Jurkat, Clone E6-1 (cell line): ENCODE results near the gene AGAP1.
A peak's percentile ranks its signal among the peaks of the same experiment; 100 is the strongest.

Experiments used
- DNase-seq: peaks from one replicate; pipeline ENCODE4 v3.0.0-alpha.2; 2011; ENCODE audit warnings: low read depth, low spot score
- H3K4me3 ChIP-seq: 2 replicates; pipeline ENCODE4 v1.5.1; 2011; ENCODE audit warnings: mild to moderate bottlenecking, low read length, control low read depth, moderate library complexity

The AGAP1 gene

DNA sequence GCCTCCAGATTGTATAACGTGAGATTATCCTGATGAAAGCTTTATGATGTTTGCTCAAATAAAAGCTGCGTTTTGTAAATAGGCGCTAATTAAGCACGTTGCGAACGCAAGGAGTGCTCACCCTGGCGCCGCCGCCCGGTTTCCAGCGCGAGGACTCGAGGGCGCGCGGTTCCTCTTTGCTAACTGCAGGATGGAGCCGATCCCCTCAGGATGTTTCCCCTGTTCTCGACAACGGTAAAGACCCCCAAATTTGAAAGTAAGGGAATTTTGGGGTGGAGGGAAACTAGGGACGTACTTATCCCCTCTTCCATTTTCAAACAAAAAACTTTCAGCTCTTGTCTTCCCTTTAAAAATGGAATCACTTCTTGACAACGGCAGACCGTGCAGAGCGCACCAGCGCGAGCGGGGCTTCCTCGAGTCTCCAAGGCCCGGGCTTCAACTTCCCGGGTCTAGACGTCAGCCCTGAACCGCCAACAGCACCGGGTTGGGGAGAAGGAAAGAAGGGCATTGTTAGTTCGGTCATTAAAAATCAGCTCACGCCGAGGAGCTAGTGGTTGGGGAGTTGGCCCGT is 675.4 kb downstream of the AGAP1 start:
- no peak overlapping the region for H3K4me3 ChIP-seq
- no peak for DNase-seq

DNA sequence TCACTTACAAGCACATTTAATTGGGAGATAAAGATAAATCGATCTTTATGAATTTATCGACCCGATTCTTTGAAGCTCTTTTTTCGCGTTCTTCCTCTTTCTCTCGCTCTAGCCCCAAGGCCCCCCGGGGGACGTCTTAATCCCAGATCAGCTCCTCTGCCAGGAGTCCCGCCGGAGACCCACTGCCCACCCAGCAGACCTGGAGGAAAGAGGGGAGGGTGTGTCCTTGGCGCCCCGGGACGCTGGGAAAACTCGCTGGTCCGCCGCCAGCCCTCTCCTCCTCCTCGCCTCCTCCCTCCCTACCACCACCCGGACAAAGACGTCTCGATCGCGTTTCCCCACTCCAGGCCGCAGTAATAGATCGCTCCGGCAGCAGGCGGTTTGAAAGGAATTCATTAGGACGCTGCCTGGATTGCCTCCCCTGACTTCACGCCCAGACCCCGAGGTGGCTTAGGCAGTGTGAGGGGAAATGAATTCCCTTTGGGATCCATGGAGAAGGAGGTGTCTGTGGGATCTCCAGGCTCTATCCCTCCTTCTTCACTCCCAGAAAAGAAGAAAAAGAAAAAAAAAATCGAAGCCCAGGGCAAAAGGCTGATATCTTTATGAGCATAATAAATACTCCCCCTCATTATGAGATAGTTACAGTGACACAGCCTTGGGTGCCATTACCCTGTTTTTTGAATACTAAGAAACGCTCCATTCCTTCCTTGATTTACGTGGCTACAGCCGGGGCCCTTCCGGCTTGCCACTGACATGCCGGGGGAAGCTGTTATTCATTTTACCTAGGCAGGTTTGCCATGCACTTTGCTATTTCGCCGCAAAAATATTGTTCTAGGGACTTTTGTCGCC is 676.1 kb downstream of the AGAP1 start:
- no peak overlapping the region for H3K4me3 ChIP-seq
- DNase-seq, result no peak

DNA sequence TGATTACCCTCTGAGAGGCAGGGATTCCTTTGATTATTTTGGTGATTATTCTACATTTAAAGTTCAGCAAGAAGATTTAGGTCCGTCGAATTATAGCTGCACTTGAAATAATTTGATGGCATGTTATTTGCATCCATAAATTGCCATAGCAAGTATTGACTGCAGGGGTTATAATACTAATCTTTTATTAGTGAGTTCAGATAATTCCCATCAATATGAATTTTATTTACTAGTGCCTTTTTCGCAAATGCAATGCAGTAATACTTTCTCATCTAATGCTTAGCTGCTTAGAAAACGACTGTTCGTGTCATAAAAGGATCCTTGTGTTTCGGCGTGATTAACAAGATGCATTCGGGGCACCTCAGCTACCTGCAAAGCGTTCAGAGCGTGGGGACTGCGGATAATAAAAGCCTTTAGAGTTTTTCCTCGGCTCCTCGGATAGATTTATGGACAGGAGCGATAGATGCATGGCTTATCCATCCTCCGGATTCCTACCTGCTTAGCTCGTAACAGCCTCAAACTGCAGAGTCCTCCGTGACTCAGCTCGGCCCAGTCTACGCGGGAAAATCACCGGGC is 676.8 kb downstream of the AGAP1 start:
- H3K4me3 ChIP-seq, result no peak overlapping the region
- DNase-seq, result no peak

DNA sequence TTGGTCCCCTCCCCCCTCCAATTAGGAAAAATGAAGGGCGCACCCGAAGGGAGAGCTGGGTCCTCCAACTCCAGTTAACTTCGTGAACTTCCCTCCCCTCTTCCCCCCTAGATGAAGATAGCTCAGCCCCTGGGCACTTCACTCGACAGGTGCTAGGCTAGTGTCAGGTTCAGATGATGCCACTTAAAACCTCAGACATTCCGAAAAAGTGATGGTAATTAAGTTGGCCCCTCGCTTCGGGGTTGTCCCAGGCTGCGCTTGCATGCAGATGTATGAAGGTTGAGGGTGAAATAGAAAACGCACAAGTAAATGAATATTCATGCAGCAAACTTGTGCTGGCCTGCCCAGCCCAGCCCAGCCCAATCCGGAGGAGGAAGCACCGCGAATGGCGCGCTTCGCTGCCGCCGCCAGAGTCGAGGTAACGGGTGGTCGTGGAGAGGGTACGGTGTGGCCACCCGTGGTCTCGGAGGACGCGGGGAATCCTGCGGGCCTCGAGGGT is 677.4 kb downstream of the AGAP1 start:
- DNase-seq, result no peak
- no peak overlapping the region for H3K4me3 ChIP-seq

DNA sequence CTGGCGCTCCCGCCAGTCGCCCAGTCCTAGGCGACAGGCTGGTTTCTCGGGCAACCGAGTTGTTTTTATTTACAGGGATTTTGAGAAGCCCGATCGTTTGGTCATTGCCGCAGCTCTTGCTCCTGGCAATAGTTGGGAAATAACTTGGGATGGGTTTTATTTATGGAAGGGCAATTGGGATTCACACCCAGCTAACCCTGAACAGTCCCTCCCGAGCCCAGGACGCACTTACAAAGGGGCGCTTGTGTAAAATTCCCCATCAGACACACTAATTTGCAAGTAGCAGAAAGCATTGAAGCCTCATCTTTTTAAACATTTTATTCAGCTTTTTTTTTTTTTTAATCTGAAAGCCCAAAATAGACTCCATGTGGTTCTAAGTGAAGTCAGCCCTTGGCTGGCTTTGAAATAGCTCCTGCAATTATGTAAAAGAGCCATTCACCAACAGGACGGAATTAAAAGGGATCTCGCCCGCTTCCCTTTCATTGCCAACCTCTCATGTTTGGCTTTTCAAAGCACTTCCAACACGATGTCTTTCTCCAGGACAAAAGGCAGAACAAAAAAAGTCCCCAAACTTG is 677.9 kb downstream of the AGAP1 start:
- DNase-seq, result no peak
- H3K4me3 ChIP-seq, result no peak overlapping the region

DNA sequence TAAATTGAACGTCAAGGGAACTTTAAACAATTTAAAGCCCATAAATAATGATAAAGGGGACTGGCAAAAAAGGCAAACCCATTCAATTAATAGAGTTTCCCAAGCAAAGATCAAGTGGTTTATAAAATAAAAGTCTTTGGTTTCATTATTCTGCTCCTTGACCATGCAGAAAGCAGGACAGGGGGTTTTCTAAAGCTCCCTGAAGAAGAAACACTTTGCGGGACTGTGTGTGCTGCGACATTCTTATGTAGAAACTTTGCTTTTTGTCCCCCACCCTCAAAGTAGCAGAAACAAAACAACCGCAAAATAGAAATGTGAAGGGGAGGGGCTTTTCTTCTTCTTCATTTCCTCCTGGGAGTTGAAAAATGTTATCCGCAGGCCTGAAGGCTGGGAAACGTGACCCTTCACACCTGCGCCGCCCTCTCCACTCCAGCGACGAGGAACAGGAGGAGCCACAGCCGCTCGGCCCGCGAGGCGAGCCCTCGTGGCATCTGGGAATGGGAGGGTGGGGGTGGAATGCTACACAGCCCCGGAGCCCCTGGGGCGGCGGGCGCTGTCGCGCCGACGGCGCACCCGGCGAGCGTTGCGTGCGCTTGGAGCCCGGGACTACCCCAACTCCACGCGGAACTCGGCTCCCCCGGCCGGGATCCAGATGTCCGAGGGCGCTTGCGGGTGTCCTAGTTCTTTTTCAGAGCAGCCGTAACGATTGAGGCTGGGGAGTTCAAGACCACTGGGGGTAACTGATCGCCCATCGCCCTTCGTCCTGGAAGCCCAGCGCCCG is 678.6 kb downstream of the AGAP1 start:
- no peak overlapping the region for H3K4me3 ChIP-seq
- DNase-seq, result no peak

DNA sequence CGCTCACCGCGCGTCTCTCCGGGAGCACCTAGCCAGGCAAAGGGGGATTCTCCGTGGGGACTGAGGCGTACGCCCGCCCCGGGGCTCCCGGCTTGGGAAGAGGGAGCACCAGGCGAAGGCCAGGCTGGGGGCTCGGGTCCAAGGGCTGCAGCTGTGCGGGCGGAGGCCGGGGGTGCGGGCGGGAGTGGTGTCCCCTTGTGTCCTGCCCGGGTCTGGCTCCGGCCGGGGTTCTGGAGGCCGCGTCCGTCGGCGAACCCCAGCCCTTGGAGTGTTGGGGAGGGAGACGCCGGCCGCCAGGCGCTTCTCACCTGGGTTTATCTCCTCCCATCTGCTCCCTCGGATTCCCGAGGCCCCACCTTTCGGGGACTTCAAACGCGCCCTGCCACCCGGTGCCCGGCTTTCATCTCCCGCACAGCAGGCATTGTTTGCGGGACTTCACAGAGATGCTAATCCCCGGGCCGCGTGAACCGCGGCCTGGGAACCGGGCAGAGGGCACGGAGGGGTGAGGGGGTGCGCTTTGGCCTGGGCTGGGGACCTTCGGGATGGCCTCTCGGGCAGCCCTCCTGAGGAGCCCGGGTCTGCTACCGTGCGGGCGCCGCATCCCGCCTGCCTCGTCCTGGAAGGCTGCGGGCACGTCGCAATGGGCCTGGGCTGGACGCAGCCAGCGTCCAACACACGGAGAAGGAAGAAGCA is 679.3 kb downstream of the AGAP1 start:
- DNase-seq, result no peak
- H3K4me3 ChIP-seq, result no peak overlapping the region

DNA sequence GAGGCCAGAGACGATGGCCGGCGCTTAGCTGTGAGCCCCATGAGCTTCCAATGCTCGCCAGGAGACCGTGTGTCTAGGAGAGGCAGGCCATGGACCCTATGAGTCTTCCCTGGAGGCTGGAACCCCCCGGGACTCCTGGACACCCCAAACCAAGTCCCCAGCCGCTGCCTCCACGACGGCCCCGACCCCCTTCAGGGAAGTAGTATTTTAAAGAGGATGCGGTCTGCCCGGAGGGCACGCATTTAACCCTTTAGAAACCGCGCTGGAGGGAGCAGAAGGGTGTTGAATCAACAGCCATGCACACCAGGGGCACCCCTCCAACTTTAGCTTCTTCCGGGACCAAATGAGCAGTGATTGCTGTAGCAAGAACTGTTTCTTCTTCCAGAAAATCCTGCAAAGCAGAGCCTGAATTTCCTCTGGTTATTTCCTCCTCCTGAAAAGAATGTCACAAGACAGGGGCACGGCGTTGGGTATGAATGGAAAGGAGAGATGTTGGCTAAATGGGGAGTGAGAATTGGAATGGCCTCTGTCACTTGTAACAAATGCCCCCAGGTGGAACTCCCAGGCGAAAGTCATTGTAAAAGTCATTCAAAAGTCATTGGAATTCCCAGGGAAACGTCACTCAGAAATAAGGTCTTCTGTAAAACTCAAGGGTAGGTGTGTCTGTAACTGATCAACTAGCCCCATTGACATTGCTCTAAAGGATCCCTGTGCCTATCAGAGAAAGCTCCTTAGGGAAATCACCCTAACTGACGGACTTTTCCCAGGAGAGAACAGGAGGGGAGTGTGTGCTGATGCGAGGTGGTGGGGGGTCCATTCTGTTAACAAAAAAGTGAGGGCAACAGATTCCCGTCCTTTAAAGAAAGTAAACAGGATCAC is 680.1 kb downstream of the AGAP1 start:
- DNase-seq, result no peak
- no peak overlapping the region for H3K4me3 ChIP-seq

DNA sequence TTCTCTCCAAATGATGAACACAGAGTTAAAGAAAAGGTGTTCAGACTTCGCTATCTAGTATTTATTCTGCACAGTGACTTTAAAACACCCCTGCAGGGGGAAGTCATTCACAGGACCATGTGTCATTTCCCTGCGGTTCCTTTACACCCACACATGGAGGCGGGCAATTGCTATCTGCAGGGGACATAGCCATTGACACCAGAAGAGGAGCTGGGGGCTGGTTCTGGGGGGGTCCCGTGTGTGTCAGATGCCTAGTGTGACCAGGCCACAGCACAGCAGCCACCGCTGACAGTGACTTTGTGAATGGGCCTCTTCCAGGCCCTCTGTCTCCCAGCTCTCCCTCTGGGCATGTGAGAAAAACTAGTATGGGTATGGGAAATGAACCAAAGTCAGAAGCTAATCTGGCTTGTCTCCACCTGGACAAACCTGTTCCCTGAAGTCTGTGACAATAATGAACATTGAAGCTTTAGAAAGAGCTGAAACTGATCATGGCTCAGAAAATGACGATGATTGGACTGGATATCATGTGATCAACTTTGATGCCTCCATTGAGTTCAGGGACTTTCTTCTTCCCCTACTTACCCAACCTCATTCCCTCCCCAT is 681.8 kb downstream of the AGAP1 start:
- DNase-seq, result no peak

DNA sequence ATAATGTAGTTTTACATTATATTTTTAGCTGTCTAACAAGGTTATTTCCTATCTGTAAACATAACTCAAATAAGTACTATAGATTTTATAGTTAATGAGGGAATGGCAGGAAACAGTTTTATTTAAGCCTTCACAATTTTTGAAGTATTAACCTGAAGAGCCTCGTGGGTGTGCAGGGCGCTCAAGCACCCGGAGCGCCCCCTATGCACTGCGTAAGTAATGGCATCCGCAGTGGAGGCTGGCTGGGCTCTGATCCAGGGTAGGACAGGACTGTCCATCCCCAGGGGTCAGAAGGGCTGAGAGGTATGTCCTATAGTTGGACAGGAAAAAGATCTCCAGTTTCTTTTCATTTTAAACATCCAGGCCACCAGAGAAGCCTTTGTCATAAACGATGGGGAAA is 682.6 kb downstream of the AGAP1 start:
- no peak overlapping the region for H3K4me3 ChIP-seq
- peak; percentile 36 for DNase-seq

More for the DNA sequence above, 681.8 kb downstream of the AGAP1 start:
- no peak overlapping the region for H3K4me3 ChIP-seq

DNA sequence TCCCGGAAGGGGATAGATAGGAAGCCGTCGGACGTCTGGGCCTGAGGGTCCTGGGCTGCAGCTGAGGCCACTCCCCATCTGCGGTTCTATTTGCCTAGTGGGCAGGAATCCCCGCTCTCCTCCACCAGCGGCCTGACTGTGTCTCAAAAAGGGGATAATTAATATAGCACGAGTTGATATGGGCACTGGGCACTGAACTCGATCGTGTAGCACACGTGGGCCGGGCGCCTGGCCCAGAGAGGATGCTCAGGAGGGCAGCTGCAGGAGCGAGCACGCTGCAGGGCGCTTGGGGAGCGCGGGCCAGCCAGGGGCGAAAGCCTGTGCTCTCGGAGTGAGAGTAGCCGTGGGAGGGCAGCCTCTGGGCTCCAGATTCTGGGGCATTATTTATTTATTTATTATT is 683.1 kb downstream of the AGAP1 start:
- no peak for DNase-seq
- H3K4me3 ChIP-seq, result no peak overlapping the region

DNA sequence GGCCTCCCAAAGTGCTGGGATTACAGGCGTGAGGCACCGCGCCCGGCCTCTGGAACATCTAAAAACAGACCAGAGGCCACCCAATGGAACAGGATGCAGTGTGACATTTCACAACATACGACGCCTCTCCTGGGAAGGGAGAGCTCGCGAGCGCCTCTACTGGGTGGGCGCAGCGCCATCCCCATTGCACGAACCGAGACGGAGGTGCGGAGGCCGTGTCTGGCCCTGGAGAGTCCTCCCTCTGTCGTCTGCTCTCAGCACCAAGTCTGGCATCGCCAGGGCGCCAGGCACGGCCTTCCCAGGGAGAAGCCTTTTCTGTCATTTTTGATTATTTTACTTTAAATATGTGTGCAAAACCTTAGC is 683.7 kb downstream of the AGAP1 start:
- H3K4me3 ChIP-seq, result no peak overlapping the region
- no peak for DNase-seq

DNA sequence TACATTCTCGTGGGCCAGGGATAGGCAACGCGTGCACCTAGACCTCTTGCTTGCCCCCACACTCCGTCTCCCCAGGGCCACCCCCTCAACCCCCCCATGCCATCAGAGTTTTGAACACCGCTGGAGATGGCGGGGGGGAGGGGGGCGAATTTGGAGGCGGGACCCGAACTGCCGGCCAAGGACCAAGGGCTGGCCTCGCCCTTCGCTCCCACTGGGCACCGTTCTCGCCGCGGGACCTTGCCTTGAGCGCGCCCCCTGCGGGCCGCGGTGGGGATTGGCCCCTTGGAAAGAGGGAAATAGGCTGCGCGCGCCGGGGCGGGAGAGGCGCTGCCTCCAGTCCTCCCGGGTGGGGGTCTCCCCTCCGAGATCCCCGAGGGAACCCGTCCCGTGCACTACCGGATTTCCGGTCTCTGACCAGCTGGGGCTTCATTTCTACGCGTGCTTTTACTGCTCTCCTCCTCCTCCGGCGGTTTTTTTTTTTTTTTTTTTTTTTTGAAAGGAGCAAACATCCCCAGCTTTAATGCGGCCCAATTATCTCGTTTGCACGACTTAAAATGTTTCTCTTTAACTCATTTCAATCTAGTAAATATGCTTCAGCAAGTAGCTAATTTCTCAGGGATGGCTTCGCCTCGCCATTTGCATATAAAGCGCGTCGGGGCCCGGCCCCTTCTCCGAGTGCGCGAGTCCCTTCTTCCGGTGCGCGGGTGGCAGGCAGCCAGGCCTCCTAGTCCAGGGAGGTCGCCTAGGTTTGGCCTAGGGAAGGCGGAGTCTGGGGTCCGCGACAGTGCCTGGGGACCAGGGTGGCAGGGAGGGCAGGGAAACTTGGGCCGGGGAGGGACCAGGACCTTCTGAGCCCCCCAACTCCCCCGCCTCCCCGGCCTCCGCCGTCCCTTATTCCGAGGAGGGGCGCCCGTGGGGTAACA is 684.4 kb downstream of the AGAP1 start:
- H3K4me3 ChIP-seq, result no peak overlapping the region
- DNase-seq, result no peak

DNA sequence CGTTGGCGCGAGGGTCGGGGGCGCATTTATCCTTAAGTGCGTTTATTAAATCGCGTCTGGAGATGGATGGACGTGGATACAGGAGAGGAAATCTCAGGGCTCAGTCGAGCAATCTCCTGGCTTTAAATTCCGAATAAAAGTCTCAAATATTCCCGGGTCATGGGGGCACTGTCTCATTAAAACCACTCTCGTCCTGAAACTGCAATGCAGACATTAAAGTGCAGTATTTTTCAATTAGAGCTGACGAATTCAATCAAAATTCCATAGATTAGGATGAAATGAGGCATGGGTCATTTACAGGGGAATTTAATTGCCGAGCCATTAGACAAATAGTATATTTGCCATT is 685.0 kb downstream of the AGAP1 start:
- H3K4me3 ChIP-seq, result no peak overlapping the region
- no peak for DNase-seq

DNA sequence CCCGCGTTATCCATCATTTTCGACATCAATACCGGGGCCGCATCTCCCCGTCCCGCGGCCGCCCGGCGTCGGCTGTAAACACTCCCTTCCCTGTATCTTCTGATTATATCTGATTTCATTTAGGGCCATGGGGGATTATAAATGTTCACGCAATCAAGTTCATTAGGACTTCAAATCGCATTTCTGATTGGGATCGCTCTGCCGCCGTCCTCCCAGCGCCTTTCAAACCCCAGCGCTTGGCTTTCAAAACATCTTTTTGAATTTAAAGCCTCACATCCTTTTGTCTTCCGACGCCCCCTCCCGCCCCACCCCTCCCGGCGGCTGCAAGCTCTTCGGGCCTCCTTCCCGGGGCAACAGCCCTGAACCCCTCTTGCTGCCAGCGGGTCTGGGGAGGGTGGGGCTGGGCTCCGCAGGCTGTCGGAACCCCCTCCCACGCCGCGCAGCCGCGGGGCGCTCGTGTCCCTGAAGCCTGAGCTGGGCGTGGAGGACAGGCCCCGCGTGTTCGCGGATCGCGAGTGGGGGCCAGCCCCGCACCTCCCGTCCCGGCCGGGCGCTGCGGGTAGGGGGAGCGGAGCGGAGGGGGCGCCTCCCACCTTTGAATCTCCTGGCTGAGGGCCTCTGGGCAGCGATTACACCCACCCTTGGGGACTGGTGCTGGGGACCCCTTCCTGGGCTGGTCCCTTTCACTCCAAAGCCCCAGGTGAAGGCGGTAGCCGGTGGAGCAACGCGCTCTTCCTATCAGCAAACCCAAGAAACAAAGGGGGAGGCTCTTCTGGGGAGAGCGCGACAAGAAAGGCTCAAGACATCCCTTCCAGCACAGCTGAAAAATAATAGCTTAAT is 685.6 kb downstream of the AGAP1 start:
- no peak overlapping the region for H3K4me3 ChIP-seq

More for the DNA sequence above, 685.6 kb downstream of the AGAP1 start:
- no peak for DNase-seq
